HG02852 (cell line): Measurements from ENCODE around the gene FDXR.
"Not testable (repeated sequence)": the region's sequence is repeated elsewhere in the genome, so short reads cannot be mapped to it uniquely, and the experiment has no call there.

Experiments
- ATAC-seq: cut with Tn5 transposase; IDR thresholded peaks from one replicate; pipeline ENCODE4 v1.9.1; 2021; ENCODE audit warnings: mild to moderate bottlenecking, moderate library complexity; ENCODE audit not compliant: unreplicated experiment

FDXR gene, protein sequence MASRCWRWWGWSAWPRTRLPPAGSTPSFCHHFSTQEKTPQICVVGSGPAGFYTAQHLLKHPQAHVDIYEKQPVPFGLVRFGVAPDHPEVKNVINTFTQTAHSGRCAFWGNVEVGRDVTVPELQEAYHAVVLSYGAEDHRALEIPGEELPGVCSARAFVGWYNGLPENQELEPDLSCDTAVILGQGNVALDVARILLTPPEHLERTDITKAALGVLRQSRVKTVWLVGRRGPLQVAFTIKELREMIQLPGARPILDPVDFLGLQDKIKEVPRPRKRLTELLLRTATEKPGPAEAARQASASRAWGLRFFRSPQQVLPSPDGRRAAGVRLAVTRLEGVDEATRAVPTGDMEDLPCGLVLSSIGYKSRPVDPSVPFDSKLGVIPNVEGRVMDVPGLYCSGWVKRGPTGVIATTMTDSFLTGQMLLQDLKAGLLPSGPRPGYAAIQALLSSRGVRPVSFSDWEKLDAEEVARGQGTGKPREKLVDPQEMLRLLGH

DNA sequence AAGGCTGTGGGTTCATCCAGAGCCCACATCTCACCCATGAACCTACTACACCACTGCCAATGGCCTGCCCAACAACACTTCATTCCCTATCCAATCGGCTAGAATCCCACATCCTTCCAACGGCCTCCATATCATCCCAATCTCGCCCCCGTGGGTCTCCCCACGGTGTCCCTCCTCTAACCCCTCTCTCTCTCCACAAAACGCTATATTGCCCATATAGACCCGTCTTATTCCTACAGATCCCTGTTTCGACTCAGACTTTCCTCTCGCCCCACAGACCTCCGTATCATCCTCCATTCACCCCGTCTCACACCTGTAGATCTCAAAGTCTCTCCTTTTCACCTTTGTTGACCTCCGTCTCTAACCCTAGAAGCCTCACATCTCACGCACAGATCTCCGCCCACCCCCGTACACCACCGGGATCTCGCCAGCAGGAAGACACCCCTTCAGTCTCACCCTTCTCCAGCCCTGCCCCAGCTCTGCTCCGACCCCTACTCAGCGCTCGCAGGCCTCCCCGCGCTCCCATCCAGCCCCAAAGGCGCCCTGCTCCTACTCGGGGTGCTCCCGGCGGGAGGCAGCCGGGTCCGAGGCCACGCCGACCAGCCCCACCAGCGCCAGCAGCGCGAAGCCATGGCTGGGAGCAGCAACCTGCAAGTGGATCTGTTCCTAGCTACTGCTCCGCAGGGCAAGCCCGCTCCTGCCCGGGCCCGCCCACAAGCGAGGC, at the start of gene FDXR:
Gene FDXR, minus strand, starts transcription at position 682 of the 724 bp plus-strand sequence. Its CDS starts 50 bp downstream, at position 632.
- peak; percentile 30 for ATAC-seq

DNA sequence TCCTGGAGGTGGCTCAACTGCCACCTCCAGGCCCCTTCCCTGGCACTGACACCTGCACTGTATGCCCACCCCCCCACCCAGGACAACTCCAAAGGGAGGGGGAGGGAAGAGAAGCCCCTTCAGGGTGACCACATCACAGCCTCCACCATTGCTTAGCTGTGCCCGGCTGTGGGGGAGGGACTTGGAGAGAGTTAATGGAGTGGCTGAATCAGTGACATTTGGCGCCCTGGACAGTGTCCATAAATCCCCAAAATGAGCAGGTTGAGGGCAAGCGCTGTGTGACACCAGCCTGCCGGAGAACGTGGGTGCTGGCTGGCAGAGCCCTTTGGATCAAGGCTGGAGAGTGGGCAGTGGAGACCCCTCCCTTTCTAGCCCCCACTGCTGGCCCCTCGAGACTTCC, 49.4 kb upstream of the FDXR start:
- ATAC-seq = no peak

DNA sequence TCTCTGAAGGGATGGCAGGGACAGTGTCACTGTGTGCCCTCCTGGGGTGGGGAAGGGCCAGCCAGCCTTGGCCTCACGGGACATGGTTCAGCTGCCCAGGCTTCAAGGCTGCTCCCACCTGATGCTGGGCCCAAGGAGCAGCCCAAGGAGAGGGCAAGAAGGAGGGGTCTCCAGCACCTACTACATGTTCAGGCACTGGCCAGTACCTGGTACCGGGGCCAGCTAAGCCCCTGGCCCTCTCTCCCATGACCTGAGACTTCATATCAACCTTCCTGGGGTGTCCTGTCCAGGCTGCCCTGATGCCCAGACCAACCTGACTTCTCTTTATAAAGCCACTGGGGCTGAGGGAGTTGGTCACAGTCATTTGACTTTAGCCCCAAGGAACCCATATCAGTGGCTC, 49.0 kb upstream of the FDXR start:
- ATAC-seq = no peak

DNA sequence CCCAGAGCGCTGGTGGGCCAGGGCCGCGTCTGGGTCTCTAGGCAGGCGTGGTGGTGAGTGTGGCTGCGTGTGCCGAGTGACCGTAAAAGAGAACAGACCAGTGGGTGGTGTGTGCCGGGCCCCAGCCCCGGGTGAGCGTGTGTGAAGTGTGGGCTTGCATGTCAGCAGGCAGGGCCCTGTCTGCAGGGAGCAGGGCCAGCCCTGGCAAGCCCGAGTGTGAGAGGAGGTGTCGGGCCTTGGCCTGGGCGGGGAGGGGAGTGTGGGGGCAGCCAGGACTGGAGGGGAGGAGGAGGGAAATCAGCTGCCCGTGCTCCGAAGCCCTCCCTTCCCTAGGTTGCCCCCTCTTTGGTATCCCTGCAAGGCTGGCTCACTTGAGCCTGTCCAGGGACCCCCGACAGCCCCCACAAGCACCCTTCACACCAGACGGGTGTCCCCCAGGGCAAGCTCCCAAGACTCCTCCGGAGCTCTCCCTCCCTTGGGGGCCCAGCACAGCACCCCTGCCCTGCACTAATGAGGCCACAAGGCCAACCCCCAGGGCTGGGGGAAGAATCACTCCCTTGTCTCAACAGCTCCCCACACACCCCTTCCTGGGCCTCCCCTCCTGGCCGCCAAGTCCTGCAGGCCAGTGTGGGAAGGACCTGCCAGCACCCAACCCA, 48.4 kb upstream of the FDXR start:
- no peak for ATAC-seq

DNA sequence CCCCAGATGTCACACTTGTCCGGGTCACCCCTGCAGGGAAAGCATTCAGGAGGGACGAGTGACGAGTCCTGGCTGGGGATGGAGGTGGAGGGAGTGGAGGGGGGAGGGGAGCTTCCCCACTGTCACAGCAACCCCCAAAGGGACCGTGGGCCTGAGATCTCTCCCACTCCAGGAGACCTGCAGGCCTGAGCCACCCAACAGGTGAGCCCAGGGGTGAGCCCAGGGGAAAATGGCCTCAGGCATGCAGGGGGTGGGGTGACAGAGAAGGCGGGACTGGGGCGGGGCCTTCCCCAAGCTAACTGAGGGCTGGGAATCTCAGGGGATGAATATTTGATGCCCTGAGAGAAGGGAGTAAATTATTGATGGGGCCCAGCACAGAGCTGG, 47.8 kb upstream of the FDXR start:
- ATAC-seq = no peak

DNA sequence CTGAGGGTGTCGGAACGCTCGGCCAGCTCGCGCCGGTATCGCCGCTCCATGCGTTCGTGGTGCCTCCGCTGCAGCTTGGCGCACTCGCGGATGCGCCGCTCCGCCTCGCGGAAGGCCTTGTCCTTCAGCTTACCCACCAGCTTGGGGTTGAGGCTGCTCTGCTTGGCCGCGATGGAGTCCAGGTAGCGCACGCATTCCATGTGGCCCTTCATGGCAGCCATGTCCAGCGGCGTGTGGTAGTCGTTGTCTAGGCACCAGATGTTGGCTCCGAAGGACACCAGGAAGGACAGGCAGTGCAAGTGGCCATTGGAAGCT, 47.5 kb upstream of the FDXR start:
- ATAC-seq = no peak

DNA sequence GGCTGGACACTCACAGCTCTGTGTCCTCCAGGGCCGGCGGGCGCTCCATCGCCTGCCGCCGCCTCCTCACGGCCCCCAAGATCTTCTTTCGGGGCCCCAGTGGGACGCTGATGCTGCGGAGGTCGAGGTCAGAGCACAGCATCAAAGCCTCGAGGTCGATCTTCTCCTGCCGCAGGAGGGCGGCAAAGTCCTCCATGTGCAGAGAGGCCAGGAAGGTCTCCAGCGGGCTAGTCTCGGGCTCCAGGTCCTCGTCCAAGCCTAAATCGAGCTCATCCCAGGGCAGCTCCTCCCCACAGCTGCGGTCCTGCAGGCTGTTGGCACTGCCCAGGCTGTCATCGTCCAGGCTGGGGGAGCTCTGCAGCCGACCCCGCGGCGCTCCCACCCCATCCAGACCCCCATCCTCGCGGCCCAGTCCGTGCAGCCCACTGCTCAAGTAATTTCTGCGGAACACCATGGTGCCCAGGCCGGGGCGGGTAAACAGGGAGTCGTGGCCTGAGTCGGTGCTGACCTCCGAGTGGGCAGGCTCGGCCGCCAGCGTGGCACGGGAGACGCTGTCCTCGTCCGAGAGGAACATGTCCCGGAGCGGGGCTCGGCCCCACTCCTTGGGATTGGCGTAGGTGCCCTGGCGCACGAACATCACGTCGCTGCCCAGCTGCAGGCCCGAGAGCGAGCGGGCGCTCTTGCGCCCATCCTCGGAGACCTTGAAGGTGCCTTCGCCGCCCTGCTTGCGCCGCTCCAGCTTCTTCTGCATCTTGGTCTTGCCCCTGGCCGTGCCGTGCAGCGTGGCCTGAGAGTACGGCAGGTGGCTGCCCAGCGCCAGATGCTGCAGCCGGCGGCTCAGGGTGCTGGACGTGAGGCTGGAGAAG, 46.9 kb upstream of the FDXR start:
- no peak for ATAC-seq

DNA sequence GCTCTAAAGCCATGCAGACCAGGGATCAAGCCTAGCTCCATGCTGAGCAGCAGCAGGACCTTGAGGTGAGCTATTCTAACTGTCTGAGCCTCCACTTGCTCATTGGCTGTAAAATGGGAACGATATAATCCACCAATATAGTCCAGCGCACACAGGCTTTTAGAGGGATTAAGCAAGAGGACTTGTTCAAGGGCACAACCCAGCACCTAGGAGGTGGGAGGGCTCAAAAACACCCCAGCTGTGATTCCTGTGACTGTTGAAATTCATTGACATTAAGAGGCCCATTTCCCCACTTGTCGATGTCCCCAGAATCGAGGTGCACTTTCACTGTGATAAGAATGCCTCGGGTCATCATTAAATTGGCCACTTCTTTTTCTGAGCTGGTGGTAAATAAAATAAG, 46.1 kb upstream of the FDXR start:
- no peak for ATAC-seq

DNA sequence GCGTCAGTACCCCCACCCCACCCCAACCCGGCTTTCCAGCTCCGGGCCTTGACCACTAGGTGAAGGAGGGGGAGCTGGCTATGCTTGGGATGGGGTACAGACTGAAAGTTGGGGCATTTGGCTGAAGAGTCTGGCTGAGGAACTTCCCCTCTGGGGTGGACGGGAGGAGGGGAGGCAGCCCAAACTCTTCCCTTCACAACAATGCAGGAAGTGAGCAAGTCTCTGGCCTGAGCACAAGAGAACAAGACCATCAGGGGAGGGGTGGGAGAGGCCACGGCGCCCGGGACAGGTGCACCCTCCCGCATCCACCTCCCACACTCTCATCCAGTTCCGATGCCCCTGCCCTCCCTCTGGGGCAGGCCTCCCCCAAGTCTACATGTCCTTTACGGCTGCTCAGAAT, 44.6 kb upstream of the FDXR start:
- no peak for ATAC-seq

DNA sequence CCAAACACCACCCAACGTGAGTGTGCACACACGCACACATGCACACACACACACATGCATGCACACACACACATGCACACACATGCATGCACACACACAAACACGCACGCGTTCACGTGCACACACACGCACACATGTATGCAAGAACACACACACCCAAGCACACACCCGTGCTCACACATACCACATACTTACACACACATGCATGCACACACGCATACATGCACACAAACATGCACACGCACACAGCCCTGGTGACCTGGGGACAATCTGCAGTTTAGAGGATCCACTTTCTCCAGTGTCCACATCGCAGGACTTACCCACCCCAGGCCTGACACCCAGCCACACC, 44.0 kb upstream of the FDXR start:
- no peak for ATAC-seq

DNA sequence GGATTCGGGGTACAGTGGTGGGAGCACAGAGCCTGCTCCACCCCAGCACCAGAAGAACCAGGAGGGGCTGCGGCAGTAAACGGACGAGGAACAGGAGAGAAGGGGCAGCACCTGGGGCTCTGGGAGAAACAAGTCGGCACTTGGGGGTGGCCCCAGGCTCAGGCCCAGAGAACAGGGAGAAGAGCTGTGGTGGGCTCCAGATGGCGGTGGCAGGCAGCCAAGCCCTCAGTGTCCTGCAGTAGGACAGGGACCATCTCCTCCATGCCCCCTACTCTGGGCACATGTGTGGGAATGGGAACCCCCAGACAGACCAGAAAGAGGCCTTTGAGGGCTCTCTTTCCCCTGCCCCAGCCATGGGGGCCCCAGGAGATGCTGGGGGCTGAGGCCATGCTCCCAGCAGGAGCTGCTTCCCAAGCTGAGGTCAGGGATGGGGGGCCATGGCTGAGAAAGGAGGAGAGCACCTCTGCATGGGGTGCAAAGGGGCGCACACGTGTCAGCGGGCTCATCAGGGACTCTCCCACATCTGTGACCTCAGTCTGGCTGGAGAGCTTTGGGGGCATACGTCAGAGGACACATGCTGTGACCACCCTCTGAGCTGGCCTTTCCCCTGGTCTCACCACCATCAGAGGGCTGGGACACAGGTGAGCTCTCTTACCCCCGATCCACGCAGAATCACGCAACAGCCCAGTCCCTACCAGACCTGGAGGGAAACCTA, 43.5 kb upstream of the FDXR start:
- ATAC-seq = no peak

DNA sequence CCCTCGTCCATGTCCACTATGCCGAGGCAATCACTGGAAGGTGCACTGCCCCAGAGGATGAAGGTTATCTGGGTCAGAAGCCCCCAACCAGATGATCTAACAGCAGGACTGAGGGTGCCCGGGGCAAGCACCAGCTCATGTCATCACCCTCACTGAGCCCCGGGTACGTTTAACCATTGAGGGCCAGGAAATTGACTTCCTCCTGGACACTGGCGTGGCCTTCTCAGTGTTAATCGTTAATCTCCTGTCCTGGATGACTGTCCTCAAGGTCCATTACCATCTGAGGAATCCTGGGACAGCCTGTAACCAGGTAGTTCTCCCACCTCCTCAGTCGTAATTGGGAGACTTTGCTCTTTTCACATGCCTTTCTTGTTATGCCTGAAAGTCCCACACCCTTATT, 38.6 kb upstream of the FDXR start:
- ATAC-seq = not testable (repeated sequence)

DNA sequence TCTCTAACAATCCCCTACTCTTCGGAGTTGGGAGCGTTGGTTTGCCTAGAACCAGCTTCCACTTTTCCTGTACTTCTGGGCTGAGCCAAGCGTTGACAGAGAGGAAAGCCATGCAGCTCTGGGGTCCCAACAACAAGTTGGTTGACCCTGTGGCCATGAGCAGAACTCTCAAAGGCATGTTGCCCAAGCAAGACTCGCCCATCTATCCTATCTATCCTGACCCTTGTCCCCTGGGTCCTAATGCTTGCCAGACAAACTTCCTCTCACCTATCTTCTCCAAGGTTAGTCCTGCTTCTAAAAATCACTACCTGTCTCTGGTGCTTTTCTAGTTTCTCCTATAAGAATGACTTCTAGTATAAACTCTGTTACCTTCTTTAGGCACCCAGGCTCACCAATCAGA, 36.3 kb upstream of the FDXR start:
- ATAC-seq = not testable (repeated sequence)

DNA sequence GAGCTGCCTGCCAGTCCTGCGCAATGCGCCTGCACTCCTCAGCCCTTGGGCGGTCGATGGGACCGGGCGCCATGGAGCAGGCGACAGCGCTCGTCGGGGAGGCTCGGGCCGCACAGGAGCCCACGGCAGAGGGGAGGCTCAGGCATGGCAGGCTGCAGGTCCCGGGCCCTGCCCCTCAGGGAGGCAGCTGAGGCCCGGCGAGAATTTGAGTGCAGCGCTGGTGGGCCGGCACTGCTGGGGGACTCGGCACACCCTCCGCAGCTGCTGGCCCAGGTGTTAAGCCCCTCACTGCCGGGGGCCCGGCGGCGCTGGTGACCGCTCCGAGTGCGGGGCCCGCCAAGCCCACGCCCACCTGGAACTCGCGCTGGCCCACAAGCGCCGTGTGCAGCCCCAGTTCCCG, 34.2 kb upstream of the FDXR start:
- ATAC-seq = no peak

DNA sequence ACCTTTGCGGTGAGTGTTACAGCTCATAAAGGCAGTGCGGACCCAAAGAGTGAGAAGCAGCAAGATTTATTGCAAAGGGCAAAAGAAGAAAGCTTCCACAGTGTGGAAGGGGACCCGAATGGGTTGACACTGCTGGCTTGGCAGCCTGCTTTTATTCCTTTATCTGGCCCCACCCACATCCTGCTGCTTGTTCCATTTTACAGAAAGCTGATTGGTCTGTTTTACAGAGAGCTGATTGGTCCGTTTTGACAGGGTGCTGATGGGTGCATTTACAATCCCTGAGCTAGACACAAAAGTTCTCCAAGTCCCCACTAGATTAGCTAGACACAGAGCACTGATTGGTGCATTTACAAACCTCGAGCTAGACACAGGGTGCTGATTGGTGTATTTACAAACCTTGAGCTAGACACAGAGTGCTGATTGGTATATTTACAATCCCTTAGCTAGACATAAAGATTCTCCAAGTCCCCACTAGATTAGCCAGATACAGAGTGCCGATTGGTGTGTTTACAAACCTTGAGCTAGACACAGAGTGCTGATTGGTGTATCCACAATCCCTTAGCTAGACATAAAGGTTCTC, 33.5 kb upstream of the FDXR start:
- not testable (repeated sequence) for ATAC-seq

DNA sequence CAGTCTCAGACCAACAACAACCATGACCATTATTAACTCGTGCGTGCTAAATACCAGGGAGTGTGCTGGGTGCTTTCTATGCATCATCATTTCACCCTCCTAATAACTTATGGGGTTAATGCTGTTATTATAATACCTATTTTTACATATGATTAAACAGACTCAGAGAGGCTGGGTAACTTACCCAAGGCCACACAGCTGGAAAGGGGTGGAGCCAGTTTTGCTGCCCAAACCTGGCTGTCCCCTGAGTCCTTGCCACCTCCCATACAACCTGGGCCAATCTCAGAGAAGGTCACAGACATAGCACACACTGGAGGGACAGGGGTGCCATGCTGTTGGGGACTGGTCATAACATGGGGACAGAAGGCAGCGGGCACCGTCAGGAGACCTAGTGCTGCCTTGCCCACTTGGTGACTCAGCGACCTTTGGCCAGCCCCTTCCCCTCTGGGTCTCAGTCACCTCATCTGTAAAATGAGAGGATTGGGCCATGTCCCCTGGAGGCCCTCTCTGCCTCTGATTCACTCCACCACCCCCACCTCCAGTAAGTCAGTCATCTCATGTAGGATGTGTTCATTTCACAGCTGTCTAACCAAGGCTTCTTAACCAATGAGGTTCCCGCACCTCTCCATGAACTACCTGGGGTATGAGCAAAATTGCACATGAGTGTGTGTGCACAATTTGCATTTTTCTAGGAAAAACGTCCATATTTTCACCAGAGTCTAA, 32.1 kb upstream of the FDXR start:
- no peak for ATAC-seq

DNA sequence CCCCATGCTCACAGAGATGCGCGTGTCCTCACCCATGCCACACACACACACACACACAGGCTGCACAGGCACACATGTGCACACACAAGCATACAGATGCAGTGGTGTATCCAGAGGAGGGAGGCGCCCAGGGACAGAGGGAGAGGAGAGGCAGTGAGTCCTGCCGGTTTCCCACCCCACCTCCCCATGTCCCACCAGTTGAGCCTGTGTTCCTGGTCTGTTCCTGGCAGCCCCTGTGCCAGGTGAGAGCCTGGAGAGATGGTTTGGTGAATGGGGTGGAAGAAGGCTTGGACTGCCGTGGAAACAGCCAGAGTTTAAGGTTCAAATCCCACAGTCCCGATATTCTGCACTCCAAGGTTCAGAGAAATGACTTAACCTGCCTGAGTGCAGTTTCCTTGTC, 30.9 kb upstream of the FDXR start:
- no peak for ATAC-seq

DNA sequence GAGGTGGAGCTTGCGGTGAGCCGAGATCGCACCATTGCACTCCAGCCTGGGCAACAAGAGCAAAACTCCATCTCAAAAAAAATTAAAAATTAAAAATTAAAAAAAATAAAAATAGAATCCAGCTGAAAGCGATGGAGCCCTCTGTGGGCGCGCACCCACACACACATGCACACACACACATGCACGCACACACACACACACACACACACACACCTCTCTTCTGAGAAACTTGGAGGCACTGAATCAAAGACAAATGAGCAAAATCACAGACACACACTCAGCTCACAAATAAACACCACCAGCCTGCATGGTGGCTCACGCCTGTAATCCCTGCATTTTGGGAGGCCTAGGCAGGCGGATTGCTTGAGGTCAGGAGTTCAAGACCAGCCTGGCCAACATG, 30.2 kb upstream of the FDXR start:
- ATAC-seq = no peak

DNA sequence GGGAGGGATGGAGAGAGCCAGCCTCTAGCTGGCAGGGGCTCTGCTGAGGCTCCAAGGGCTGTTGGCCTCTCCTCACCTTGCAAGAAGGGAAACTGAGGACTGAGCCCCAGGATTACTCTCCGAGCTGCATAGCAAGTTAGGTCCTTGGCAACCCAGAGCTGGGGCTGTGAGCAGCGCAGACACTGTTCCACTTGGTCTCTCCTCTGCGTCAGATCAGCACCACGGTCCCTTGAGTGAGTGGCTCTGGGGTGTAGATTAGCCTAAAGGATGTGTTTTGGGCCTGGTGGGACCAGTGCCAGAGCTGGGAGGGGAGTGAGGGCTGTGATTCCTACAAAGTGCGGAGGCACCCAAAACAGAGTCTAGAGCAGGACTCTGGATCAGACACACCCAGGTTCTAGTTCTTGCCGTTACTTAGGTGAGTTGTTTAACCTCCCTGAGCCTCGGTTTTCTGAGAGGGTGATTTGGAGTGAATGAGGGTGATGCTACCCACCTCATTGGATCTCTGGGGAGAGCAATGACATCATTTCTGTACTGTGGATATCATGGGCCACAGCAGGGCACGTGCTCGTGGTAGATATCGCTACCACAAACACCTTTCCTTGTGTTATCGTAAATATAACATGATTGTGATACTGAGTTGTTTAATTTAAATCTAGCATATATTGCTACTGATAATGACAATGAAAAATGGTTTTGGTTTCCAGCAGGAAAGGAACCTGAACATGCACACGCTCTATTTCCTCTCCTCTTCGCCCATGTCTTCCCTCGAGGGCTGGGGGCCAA, 28.8 kb upstream of the FDXR start:
- ATAC-seq = no peak
